ENCODE results near the gene SUMO1.

DNA sequence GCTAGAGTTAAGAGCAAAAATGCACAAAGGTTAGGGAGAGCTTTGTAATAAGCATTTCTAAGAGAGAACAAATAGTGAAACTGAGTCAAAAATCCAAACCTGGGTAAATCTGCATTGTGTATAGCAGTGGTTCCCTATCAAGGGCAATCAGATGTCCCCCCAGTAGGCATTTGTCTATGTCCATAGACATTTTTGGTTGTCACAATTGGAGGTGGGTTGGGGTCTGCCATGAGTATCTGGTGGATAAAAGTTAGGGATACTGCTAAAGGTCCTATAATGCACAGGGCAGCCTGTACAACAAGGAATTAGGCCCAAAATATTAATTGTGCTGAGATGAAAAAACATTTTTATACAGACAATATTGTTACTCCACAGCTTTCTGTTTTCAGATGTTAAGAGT, 48.2 kb upstream of the SUMO1 start:
- no peak for TF ChIP-seq POLR2A (IDR thresholded peaks at IDR 0.05)
- TF ChIP-seq, protein P1, sequence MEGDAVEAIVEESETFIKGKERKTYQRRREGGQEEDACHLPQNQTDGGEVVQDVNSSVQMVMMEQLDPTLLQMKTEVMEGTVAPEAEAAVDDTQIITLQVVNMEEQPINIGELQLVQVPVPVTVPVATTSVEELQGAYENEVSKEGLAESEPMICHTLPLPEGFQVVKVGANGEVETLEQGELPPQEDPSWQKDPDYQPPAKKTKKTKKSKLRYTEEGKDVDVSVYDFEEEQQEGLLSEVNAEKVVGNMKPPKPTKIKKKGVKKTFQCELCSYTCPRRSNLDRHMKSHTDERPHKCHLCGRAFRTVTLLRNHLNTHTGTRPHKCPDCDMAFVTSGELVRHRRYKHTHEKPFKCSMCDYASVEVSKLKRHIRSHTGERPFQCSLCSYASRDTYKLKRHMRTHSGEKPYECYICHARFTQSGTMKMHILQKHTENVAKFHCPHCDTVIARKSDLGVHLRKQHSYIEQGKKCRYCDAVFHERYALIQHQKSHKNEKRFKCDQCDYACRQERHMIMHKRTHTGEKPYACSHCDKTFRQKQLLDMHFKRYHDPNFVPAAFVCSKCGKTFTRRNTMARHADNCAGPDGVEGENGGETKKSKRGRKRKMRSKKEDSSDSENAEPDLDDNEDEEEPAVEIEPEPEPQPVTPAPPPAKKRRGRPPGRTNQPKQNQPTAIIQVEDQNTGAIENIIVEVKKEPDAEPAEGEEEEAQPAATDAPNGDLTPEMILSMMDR (IDR thresholded peaks at IDR 0.05) = no peak

Measured in vagina (tissue), 2 donors.